IMR-90 (cell line): Measurements from ENCODE around the gene SKP1. TPM values are rescaled to one million over a fixed set of nuclear protein-coding genes. Genes with fewer than 3 reads are reported as not detected.

ENCODE experiments used
- ATAC-seq: fragments of 200-7000 bp; cut with Tn5 transposase; 2 replicates; pipeline ENCODE4 v1.9.1; 2020; ENCODE audit warnings: low read depth, mild to moderate bottlenecking, moderate library complexity
- BruUV-seq: library from RNA; stranded (reverse); fragments of 400-500 nt; replicated peaks from 2 replicates; lab custom pipeline; 2021; lab: Mats Ljungman, UMichigan
- CTCF ChIA-PET: fragments of 300-600 bp; formaldehyde crosslinking; extraction: SDS; loops from one replicate; lab custom pipeline; 2021; ENCODE audit warnings: antibody characterized with exemption; lab: Yijun Ruan, JAX
- POLR2A ChIA-PET: fragments of 300-600 bp; sonication (Branson Sonifier 250); formaldehyde crosslinking; loops from one replicate; lab custom pipeline; 2022; ENCODE audit warnings: antibody characterized with exemption; ENCODE audit not compliant: unreplicated experiment; lab: Charles Lee
- DNase-seq: peaks from one replicate; pipeline ENCODE4 v3.0.0; 2013
- H2AFZ ChIP-seq: replicated peaks from 2 replicates; pipeline ENCODE3; 2013; ENCODE audit warnings: low read length, mild to moderate bottlenecking; ENCODE audit not compliant: poor library complexity
- H2AK5ac ChIP-seq: 2 replicates; pipeline ENCODE4 v1.6.1; 2013; ENCODE audit warnings: low read depth, low read length, inconsistent platforms
- H2AK9ac ChIP-seq: replicated peaks from 2 replicates; pipeline ENCODE3; 2013; ENCODE audit warnings: mild to moderate bottlenecking, low read depth, low read length, moderate library complexity; ENCODE audit not compliant: poor library complexity
- H2BK120ac ChIP-seq: 2 replicates; pipeline ENCODE4 v1.6.1; 2013; ENCODE audit warnings: low read depth, low read length, inconsistent platforms
- H2BK15ac ChIP-seq: 3 replicates; pipeline ENCODE4 v1.6.1; 2013; ENCODE audit warnings: low read depth, low read length, inconsistent platforms
- H2BK20ac ChIP-seq: 2 replicates; pipeline ENCODE4 v1.6.1; 2013; ENCODE audit warnings: low read depth, mild to moderate bottlenecking, inconsistent platforms, low read length, moderate library complexity
- H2BK5ac ChIP-seq: 2 replicates; pipeline ENCODE4 v1.6.1; 2013; ENCODE audit warnings: mild to moderate bottlenecking, low read depth, low read length, inconsistent platforms; ENCODE audit not compliant: poor library complexity, severe bottlenecking
- H3K14ac ChIP-seq: replicated peaks from 2 replicates; pipeline ENCODE4 v1.6.1; 2013; ENCODE audit warnings: low read depth, low read length, inconsistent platforms
- H3K18ac ChIP-seq: 2 replicates; pipeline ENCODE4 v1.6.1; 2013; ENCODE audit warnings: low read depth, low read length, control low read depth
- H3K23ac ChIP-seq: 2 replicates; pipeline ENCODE4 v1.6.1; 2013; ENCODE audit warnings: low read depth, low read length, inconsistent platforms
- H3K27ac ChIP-seq: 2 replicates; pipeline ENCODE4 v1.5.1; 2013; ENCODE audit warnings: mild to moderate bottlenecking, control low read depth, low read length; ENCODE audit not compliant: insufficient read depth
- H3K27me3 ChIP-seq: 2 replicates; pipeline ENCODE4 v1.6.1; 2013; ENCODE audit warnings: low read length; ENCODE audit not compliant: control insufficient read depth, insufficient read depth
- H3K36me3 ChIP-seq: 2 replicates; pipeline ENCODE4 v1.6.1; 2013; ENCODE audit warnings: low read length, mixed read lengths; ENCODE audit not compliant: control insufficient read depth, insufficient read depth
- H3K4ac ChIP-seq: 2 replicates; pipeline ENCODE4 v1.6.1; 2013; ENCODE audit warnings: low read depth, low read length, inconsistent platforms
- H3K4me1 ChIP-seq: 2 replicates; pipeline ENCODE4 v1.6.1; 2013; ENCODE audit warnings: low read length, mixed read lengths; ENCODE audit not compliant: control insufficient read depth, insufficient read depth
- H3K4me2 ChIP-seq: 2 replicates; pipeline ENCODE4 v1.6.1; 2013; ENCODE audit warnings: low read depth, mild to moderate bottlenecking, control low read depth, low read length, moderate library complexity
- H3K4me3 ChIP-seq: 2 replicates; pipeline ENCODE4 v1.5.1; 2013; ENCODE audit warnings: low read depth, mild to moderate bottlenecking, control low read depth, low read length, moderate library complexity; ENCODE audit not compliant: insufficient read depth
- H3K56ac ChIP-seq: 2 replicates; pipeline ENCODE4 v1.6.1; 2013; ENCODE audit warnings: low read length, inconsistent platforms; ENCODE audit not compliant: insufficient read depth; ENCODE audit errors: extremely low read depth
- H3K79me1 ChIP-seq, 2 experiments: 2 replicates each; pipeline ENCODE4 v1.6.1; 2013; ENCODE audit warnings: low read length in 2 of 2, inconsistent platforms in 1 of 2, low read depth in 1 of 2
- H3K9ac ChIP-seq: 2 replicates; pipeline ENCODE4 v1.6.1; 2013; ENCODE audit warnings: low read depth, low read length, control low read depth
- H3K9me1 ChIP-seq: 2 replicates; pipeline ENCODE4 v1.6.1; 2013; ENCODE audit warnings: low read length, inconsistent platforms; ENCODE audit not compliant: insufficient read depth
- H3K9me3 ChIP-seq: 2 replicates; pipeline ENCODE4 v1.6.1; 2013; ENCODE audit warnings: low read length; ENCODE audit not compliant: control insufficient read depth, insufficient read depth
- H4K20me1 ChIP-seq: 2 replicates; pipeline ENCODE4 v1.6.1; 2013; ENCODE audit warnings: low read length, inconsistent platforms; ENCODE audit not compliant: insufficient read depth
- H4K5ac ChIP-seq: 2 replicates; pipeline ENCODE4 v1.6.1; 2013; ENCODE audit warnings: mild to moderate bottlenecking, low read depth, low read length, control low read depth
- H4K8ac ChIP-seq, 2 experiments: 2 replicates each; pipeline ENCODE4 v1.6.1; 2013; ENCODE audit warnings: low read depth in 2 of 2, low read length in 2 of 2, control low read depth in 1 of 2, inconsistent platforms in 1 of 2
- H4K91ac ChIP-seq: 2 replicates; pipeline ENCODE4 v1.6.1; 2013; ENCODE audit warnings: low read depth, low read length, inconsistent platforms; ENCODE audit not compliant: insufficient read depth
- MAFK ChIP-seq: IDR thresholded peaks from 2 replicates; pipeline ENCODE4 v1.6.1; 2012; ENCODE audit warnings: low read depth, low read length, improper control_type of control experiment
- RCOR1 ChIP-seq: IDR thresholded peaks from 2 replicates; pipeline ENCODE4 v1.6.1; 2012; ENCODE audit warnings: mild to moderate bottlenecking, low read length, improper control_type of control experiment; ENCODE audit not compliant: insufficient replicate concordance
- WGBS, 2 experiments: methylation state at CpG; one replicate each; pipeline versions ENCODE4 v1.1.5 to v1.1.7; 2013; ENCODE audit warnings: missing lambda C conversion rate in 2 of 2; ENCODE audit not compliant: insufficient read length in 1 of 2; ENCODE audit errors: extremely low coverage in 2 of 2; 5-methylcytosine and 5-hydroxymethylcytosine counted together
- dilution Hi-C: fragments of 300-500 bp; cut with HindIII; formaldehyde crosslinking; loops from one replicate; pipeline ENCODE4 v1.14.3; 2018; ENCODE audit warnings: low sequenced_read_pairs; ENCODE audit not compliant: unreplicated experiment
- in situ Hi-C: fragments of 300-500 bp; cut with MboI; formaldehyde crosslinking; loops from 3 replicates; pipeline ENCODE4 v1.14.3; 2019; ENCODE audit warnings: low sequenced_read_pairs, inconsistent platforms, mixed read lengths
- intact Hi-C: fragments of 100-400 bp; cut with micrococcal nuclease; formaldehyde crosslinking; loops from 2 replicates; pipeline ENCODE4 v1.10.0; 2022
- polyA plus RNA-seq, 3 experiments: library from polyadenylated mRNA; depleted of rRNA; stranded (reverse); fragments of >200 nt; gene quantifications; 2 replicates each; pipeline ENCODE4 v1.2.3, GENCODE V29; 2012; ENCODE audit warnings: low replicate concordance in 1 of 3
- total RNA-seq: library from RNA; depleted of rRNA; stranded (reverse); fragments of >200 nt; gene quantifications from 2 replicates; pipeline ENCODE4 v1.2.3, GENCODE V29; 2012

Gene SKP1
- total and polyA plus RNA-seq, 2 of the 4 experiments (the other 2 are of a cell fraction): 206 to 618 TPM

- no peak overlapping the region for H2BK15ac ChIP-seq
- H3K14ac ChIP-seq: no peak overlapping the region
- H3K4me3 ChIP-seq: no peak overlapping the region
- DNase-seq (no peak), ATAC-seq (no peak)
- dilution Hi-C loops (no loop called here), intact Hi-C loops (no loop called here), in situ Hi-C loops (no loop called here)
- ChIA-PET POLR2A (no interaction called here), CTCF (no interaction called here)
- no peak overlapping the region for H3K9ac ChIP-seq
- no peak overlapping the region for H2BK20ac ChIP-seq
- H3K36me3 ChIP-seq: peaks cover 46% of the 10 kb centered on the region
- H3K4ac ChIP-seq: no peak overlapping the region
- H3K27me3 ChIP-seq: no peaks in the 10 kb centered on the region
- H2AFZ ChIP-seq: peak overlapping the region; percentile 21
- no peak overlapping the region for H2BK120ac ChIP-seq
- H3K23ac ChIP-seq: no peak overlapping the region
- no peak overlapping the region for H3K56ac ChIP-seq
- no peak overlapping the region for H4K5ac ChIP-seq
- H3K4me2 ChIP-seq: no peak overlapping the region
- H4K8ac ChIP-seq: no peak overlapping the region
- peaks cover 37 to 86% of the 10 kb centered on the region in 2 experiments for H3K79me1 ChIP-seq
- no peak overlapping the region for H2AK5ac ChIP-seq
- BruUV-seq: no TSS peak
- no peak overlapping the region for H4K91ac ChIP-seq
- peaks cover 42% of the 10 kb centered on the region for H4K20me1 ChIP-seq
- 96% methylated on average over 5 of the region's 9 CpGs; no CpG with 5 or more reads in 1 of the 2 experiments for WGBS, 2 experiments
- no peak overlapping the region for H2BK5ac ChIP-seq
- H3K9me3 ChIP-seq: no peaks in the 10 kb centered on the region
- H2AK9ac ChIP-seq: no peak overlapping the region
- H3K27ac ChIP-seq: no peak overlapping the region
- peak; percentile 28; the same call in 1 of the 2 replicates for TF ChIP-seq MAFK
- TF ChIP-seq RCOR1: no peak
- peaks cover 13% of the 10 kb centered on the region; the same call in 1 of the 2 replicates for H3K9me1 ChIP-seq
- peaks cover 7% of the 10 kb centered on the region for H3K4me1 ChIP-seq
- H3K18ac ChIP-seq: no peak overlapping the region
Measured at GRCh38 chr5:134133188-134133994, 43.4 kb downstream of the SKP1 start.
